AG10803 (cell line): ENCODE results near the gene CNR2.

Experiments
- DNase-seq: peaks from one replicate; pipeline ENCODE4 v3.0.0; 2010; ENCODE audit warnings: low read depth
- H3K4me3 ChIP-seq: 2 replicates; pipeline ENCODE4 v1.5.1; 2011; ENCODE audit warnings: mild to moderate bottlenecking, low read length, control low read depth
- TF ChIP-seq, protein P1 (sequence below): conservative IDR thresholded peaks from 2 replicates; pipeline ENCODE4 v1.5.1; 2011; ENCODE audit warnings: mild to moderate bottlenecking, low read length, control low read depth, inconsistent platforms

Gene CNR2

GRCh38 chr1:23927097-23927496 lies 13.9 kb upstream of the CNR2 start:
- no peak overlapping the region for H3K4me3 ChIP-seq
- TF ChIP-seq, protein P1, sequence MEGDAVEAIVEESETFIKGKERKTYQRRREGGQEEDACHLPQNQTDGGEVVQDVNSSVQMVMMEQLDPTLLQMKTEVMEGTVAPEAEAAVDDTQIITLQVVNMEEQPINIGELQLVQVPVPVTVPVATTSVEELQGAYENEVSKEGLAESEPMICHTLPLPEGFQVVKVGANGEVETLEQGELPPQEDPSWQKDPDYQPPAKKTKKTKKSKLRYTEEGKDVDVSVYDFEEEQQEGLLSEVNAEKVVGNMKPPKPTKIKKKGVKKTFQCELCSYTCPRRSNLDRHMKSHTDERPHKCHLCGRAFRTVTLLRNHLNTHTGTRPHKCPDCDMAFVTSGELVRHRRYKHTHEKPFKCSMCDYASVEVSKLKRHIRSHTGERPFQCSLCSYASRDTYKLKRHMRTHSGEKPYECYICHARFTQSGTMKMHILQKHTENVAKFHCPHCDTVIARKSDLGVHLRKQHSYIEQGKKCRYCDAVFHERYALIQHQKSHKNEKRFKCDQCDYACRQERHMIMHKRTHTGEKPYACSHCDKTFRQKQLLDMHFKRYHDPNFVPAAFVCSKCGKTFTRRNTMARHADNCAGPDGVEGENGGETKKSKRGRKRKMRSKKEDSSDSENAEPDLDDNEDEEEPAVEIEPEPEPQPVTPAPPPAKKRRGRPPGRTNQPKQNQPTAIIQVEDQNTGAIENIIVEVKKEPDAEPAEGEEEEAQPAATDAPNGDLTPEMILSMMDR, result no peak
- no peak for DNase-seq

DNA sequence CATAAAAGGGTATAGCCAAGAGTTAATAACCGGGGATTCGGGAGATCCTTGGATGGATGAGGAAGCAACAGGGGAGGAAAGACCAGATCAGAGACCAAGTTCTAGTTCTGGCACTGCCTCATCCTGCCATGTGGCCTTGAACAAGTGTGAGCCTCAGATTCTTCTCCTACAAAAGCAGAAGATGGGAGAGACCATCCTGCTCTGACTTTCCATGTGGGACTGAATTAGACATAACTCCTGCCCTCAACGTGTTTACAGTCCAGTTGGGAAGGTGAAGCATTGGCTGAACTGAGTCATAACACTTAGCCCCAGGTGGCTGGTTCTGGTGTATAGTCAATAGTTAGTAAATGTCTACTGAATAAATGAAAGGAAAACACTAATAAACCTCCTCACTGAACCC lies 12.1 kb upstream of the CNR2 start:
- TF ChIP-seq, protein P1, result no peak
- H3K4me3 ChIP-seq, result no peak overlapping the region
- no peak for DNase-seq

DNA sequence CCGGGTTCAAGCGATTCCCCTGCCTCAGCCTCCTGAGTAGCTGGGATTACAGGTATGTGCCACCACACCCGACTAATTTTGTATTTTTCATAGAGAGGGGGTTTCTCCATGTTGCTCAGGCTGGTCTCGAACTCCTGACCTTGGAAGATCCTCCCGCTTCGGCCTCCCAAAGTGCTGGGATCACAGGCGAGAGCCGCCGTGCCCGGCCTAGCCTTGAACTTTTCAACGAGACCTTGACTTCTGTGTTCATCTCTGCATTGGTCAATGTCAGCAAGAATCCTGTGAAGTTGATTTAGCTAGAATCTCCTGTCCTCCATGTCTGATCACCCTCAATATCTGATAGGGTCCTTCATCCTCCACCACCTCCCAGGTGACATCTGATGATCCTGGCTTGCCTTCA lies 11.4 kb upstream of the CNR2 start:
- TF ChIP-seq, protein P1, result no peak
- no peak for DNase-seq
- H3K4me3 ChIP-seq, result no peak overlapping the region

- peak; percentile 33 for DNase-seq
- H3K4me3 ChIP-seq, result no peak overlapping the region
- TF ChIP-seq, protein P1, result no peak
Observed at GRCh38 chr1:23923592-23924499, 10.7 kb upstream of the CNR2 start.

GRCh38 chr1:23922321-23922943 lies 9.3 kb upstream of the CNR2 start:
- TF ChIP-seq, protein P1, result no peak
- DNase-seq, result no peak
- no peak overlapping the region for H3K4me3 ChIP-seq

DNA sequence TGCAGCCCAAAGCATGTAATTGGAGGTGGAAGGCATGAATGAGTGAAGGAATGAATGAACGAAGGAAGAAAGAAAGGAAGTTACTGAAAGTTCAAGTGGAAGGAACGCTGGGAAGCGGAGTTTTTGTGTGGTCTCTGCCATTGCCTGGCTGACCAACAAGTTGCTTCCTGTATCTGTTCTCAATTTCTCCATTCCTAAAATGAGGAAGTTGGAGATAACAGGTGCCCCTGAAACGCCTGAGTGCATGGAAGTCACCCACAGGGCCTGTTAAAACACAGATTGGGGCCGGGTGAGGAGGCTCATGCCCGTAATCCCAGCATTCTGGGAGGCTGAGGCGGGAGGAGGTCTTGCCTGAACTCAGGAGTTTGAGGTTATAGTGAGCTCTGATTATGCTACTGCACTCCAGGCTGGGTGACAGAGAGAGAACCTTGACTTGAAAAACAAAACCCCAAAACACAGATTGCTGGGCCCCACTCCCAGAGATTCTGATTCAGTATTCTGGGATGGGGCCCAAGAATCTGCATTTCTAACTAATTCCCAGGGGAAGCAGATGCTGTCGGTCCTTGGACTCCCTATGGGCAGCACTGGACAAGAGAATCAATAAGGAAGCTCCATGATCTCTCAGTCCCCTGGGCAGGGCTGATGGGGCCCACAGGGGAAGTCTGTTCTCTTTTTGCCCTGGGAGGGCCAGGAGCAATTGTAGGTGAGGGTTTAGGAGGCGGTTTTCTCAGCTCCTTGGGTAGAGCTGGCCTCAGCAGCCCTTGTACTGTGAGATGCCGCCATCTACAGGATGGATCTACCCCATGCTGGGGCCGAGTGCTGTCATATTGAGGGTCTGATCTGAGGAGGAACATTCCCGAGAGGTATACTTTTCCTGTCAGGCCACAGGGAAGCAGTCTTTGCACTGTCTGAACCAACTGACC lies 3.3 kb upstream of the CNR2 start:
- no peak overlapping the region for H3K4me3 ChIP-seq
- TF ChIP-seq, protein P1, result peak; percentile 54
- peak; percentile 43 for DNase-seq
